Thyroid gland (tissue), 4 donors: ENCODE measurements around the gene PXT1.

Experiments used
- POLR2A ChIP-seq, 2 donors: fragments of 450-650 bp; IDR thresholded peaks; one replicate each; pipeline ENCODE4 v1.6.1; 2017; ENCODE audit warnings: antibody characterized with exemption in 2 of 2, mild to moderate bottlenecking in 2 of 2, moderate library complexity in 1 of 2
- TF ChIP-seq, protein P1 (sequence below), 6 experiments: fragments of 200-600 bp in 3 of 6; fragments of 450-650 bp in 3 of 6; sonication (generic) in 3 of 6; IDR thresholded peaks; one replicate each; pipeline ENCODE4 v1.5.1; 2016 to 2019; ENCODE audit warnings: antibody characterized with exemption in 6 of 6, mild to moderate bottlenecking in 2 of 6, inconsistent platforms in 1 of 6, moderate library complexity in 1 of 6

DNA sequence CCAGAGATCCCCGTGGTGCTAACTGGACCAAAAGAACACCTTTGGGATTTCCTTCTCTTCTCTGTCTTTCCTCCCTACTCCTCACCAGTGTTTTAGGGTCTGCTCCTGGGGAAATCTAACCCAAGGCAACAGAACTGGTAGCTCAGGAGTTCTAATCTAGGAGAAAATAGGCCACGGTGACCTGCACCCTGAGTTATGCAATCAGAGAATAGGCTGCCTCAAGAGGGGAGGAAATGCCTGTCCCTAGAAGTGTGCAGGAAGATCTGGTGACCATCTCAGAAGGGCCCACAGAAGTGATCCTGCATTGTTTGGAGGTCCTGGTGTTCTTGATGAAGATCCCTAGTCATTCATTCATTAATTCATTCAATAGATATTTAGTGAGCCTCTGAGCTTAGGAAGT lies 58.6 kb downstream of the PXT1 start:
- TF ChIP-seq, protein P1, sequence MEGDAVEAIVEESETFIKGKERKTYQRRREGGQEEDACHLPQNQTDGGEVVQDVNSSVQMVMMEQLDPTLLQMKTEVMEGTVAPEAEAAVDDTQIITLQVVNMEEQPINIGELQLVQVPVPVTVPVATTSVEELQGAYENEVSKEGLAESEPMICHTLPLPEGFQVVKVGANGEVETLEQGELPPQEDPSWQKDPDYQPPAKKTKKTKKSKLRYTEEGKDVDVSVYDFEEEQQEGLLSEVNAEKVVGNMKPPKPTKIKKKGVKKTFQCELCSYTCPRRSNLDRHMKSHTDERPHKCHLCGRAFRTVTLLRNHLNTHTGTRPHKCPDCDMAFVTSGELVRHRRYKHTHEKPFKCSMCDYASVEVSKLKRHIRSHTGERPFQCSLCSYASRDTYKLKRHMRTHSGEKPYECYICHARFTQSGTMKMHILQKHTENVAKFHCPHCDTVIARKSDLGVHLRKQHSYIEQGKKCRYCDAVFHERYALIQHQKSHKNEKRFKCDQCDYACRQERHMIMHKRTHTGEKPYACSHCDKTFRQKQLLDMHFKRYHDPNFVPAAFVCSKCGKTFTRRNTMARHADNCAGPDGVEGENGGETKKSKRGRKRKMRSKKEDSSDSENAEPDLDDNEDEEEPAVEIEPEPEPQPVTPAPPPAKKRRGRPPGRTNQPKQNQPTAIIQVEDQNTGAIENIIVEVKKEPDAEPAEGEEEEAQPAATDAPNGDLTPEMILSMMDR (IDR thresholded peaks at IDR 0.05) = no peak
- TF ChIP-seq POLR2A (IDR thresholded peaks at IDR 0.05) = no peak
